SK-N-SH (cell line): Measurements from ENCODE around the gene CAP2. TPM values are rescaled to one million over a fixed set of nuclear protein-coding genes. Genes with fewer than 3 reads are reported as not detected.

Experiments used
- CTCF ChIA-PET: fragments of 300-600, 350-600 bp; formaldehyde crosslinking; extraction: SDS; loops from one replicate; lab custom pipeline; 2021; lab: Yijun Ruan, JAX
- POLR2A ChIA-PET: fragments of 350-600 bp; sonication (Branson Sonifier 250); formaldehyde crosslinking; extraction: SDS; loops from one replicate; lab custom pipeline; 2020; ENCODE audit warnings: antibody characterized with exemption, inconsistent platforms; lab: Yijun Ruan, JAX
- DNase-seq: peaks from one replicate; pipeline ENCODE4 v3.0.0; 2012
- H2AFZ ChIP-seq: fragments of 200-600 bp; sonication (generic); 2 replicates; pipeline ENCODE4 v1.8.1; 2016; ENCODE audit warnings: antibody characterized with exemption, mild to moderate bottlenecking, low read depth
- H3F3A ChIP-seq: fragments of 200-600 bp; sonication (generic); replicated peaks from 2 replicates; pipeline ENCODE3; 2016; ENCODE audit warnings: antibody characterized with exemption, mild to moderate bottlenecking; ENCODE audit not compliant: insufficient read depth
- H3K27ac ChIP-seq, 2 experiments: fragments of 200-500 bp in 1 of 2; fragments of 200-600 bp in 1 of 2; sonication (Bioruptor generic) in 1 of 2; sonication (generic), shearing (Covaris generic) in 1 of 2; 2 replicates each; pipeline versions ENCODE4 v1.5.1 to v1.6.1; 2014 to 2016; ENCODE audit warnings: low read depth in 2 of 2, inconsistent platforms in 1 of 2, low read length in 1 of 2, mild to moderate bottlenecking in 1 of 2, mixed read lengths in 1 of 2
- H3K27me3 ChIP-seq: fragments of 200-600 bp; sonication (generic), shearing (Covaris generic); 2 replicates; pipeline ENCODE4 v1.6.1; 2016; ENCODE audit warnings: mixed run types; ENCODE audit not compliant: insufficient read depth
- H3K36me3 ChIP-seq, 2 experiments: fragments of 200-500 bp in 1 of 2; fragments of 200-600 bp in 1 of 2; sonication (Bioruptor generic) in 1 of 2; sonication (generic) in 1 of 2; replicated peaks in 1 of 2; 2 replicates each; pipeline versions ENCODE3 to v1.5.1; 2014 to 2016; ENCODE audit warnings: low read length in 1 of 2, mild to moderate bottlenecking in 1 of 2; ENCODE audit not compliant: insufficient read depth in 2 of 2, control insufficient read depth in 1 of 2
- H3K4me1 ChIP-seq, 2 experiments: fragments of 200-500 bp in 1 of 2; fragments of 200-600 bp in 1 of 2; sonication (Bioruptor generic) in 1 of 2; sonication (generic), shearing (Covaris generic) in 1 of 2; 2 replicates each; pipeline versions ENCODE4 v1.5.1 to v1.6.1; 2014 to 2016; ENCODE audit warnings: low read depth in 1 of 2, low read length in 1 of 2, mixed run types in 1 of 2; ENCODE audit not compliant: insufficient read depth in 2 of 2, control insufficient read depth in 1 of 2
- H3K4me2 ChIP-seq: fragments of 200-600 bp; sonication (generic), shearing (Covaris generic); 2 replicates; pipeline ENCODE4 v1.6.1; 2017; ENCODE audit warnings: mixed run types
- H3K4me3 ChIP-seq, 2 experiments: fragments of 200-500 bp in 1 of 2; fragments of 200-600 bp in 1 of 2; sonication (Bioruptor generic) in 1 of 2; sonication (generic), shearing (Covaris generic) in 1 of 2; 2 replicates each; pipeline versions ENCODE4 v1.5.1 to v1.8.1; 2014 to 2016; ENCODE audit warnings: low read depth in 2 of 2, inconsistent platforms in 1 of 2, low read length in 1 of 2, mild to moderate bottlenecking in 1 of 2, mixed read lengths in 1 of 2, moderate library complexity in 1 of 2
- H3K79me2 ChIP-seq: fragments of 200-600 bp; sonication (generic); 2 replicates; pipeline ENCODE4 v1.8.1; 2017; ENCODE audit warnings: mild to moderate bottlenecking; ENCODE audit not compliant: insufficient read depth
- H3K9ac ChIP-seq: fragments of 200-600 bp; sonication (generic); 2 replicates; pipeline ENCODE4 v1.6.1; 2017; ENCODE audit warnings: mixed run types
- H3K9me2 ChIP-seq: fragments of 200-600 bp; sonication (generic); 2 replicates; pipeline ENCODE4 v1.6.1; 2017; ENCODE audit warnings: mixed run types
- H3K9me3 ChIP-seq: fragments of 200-600 bp; sonication (generic); 2 replicates; pipeline ENCODE4 v1.6.1; 2017; ENCODE audit warnings: mixed run types, mild to moderate bottlenecking, moderate library complexity
- H4K20me1 ChIP-seq: fragments of 200-600 bp; sonication (generic); 2 replicates; pipeline ENCODE4 v1.6.1; 2017; ENCODE audit warnings: mild to moderate bottlenecking, mixed run types; ENCODE audit not compliant: insufficient read depth
- FOSL2 ChIP-seq: IDR thresholded peaks from 2 replicates; pipeline ENCODE4 v1.4.0; 2012; ENCODE audit warnings: low read depth, mild to moderate bottlenecking, moderate library complexity, borderline replicate concordance
- FOXJ3 ChIP-seq: sonication (generic); formaldehyde crosslinking; IDR thresholded peaks from 2 replicates; pipeline ENCODE4 v1.5.1; 2020; ENCODE audit warnings: mild to moderate bottlenecking, missing genetic modification reagents
- GABPA ChIP-seq: IDR thresholded peaks from 2 replicates; pipeline ENCODE4 v1.4.0; 2012; ENCODE audit warnings: low read depth, mild to moderate bottlenecking
- GATA2 ChIP-seq: sonication (generic); formaldehyde crosslinking; IDR thresholded peaks from 2 replicates; pipeline ENCODE4 v1.5.0; 2020; ENCODE audit warnings: mild to moderate bottlenecking, missing genetic modification reagents
- MXI1 ChIP-seq: IDR thresholded peaks from 2 replicates; pipeline ENCODE4 v1.6.1; 2012; ENCODE audit warnings: mild to moderate bottlenecking, low read depth, low read length, improper control_type of control experiment
- NFIC ChIP-seq: IDR thresholded peaks from 2 replicates; pipeline ENCODE4 v1.4.0; 2012; ENCODE audit warnings: borderline replicate concordance
- POLR2AphosphoS5 ChIP-seq: IDR thresholded peaks from 2 replicates; pipeline ENCODE4 v1.6.1; 2012; ENCODE audit warnings: low read depth, low read length
- TCF12 ChIP-seq: IDR thresholded peaks from 2 replicates; pipeline ENCODE4 v1.4.0; 2012
- WGBS: methylation state at CpG from one replicate; pipeline ENCODE4 v1.1.6; 2017; ENCODE audit warnings: low lambda C conversion rate; 5-methylcytosine and 5-hydroxymethylcytosine counted together
- polyA plus RNA-seq, 3 experiments: library from polyadenylated mRNA; depleted of rRNA; stranded (reverse); fragments of >200 nt; gene quantifications; 2 replicates each; pipeline ENCODE4 v1.2.3, GENCODE V29; 2012
- TF ChIP-seq, protein P1 (sequence below): fragments of 200-600 bp; sonication (generic); IDR thresholded peaks from 2 replicates; pipeline ENCODE4 v1.6.1; 2017; ENCODE audit warnings: antibody characterized with exemption, mild to moderate bottlenecking, moderate library complexity
- TF ChIP-seq, protein P2 (sequence below): IDR thresholded peaks from 2 replicates; pipeline ENCODE4 v1.6.1; 2012; ENCODE audit warnings: mild to moderate bottlenecking, low read depth, low read length, moderate library complexity

CAP2 gene
- polyA plus RNA-seq, 1 of the 3 experiments (the other 2 are of a cell fraction) = 8.5 TPM

DNA sequence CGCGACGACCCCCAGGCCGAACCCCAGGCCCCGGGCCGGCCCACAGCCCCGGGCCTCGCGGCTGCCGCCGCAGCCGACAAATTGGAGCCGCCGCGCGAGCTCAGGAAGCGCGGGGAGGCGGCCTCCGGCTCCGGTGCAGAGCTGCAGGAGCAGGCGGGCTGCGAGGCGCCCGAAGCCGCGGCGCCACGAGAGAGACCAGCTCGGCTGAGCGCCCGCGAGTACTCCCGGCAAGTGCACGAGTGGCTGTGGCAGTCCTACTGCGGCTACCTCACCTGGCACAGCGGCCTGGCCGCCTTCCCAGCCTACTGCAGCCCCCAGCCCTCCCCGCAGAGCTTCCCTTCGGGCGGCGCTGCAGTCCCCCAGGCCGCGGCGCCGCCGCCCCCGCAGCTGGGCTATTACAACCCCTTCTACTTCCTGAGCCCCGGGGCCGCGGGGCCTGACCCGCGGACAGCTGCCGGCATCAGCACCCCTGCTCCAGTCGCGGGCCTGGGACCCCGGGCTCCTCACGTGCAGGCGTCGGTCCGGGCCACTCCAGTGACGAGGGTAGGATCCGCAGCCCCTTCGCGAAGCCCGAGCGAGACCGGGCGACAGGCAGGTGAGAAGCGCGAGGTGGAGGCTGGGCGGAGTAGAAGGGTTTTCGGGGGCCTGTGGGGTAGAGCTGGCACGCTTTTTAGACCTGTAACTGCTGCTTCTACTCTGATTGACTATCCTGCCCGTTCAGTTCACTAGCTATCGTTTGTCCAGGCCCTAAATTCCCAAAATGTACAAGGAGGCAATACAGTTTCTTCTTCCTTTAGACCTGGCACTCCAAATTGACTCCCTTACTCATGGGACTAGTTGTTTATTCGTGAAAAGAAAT lies 207.4 kb downstream of the CAP2 start:
- CTCF ChIA-PET = interaction anchor here (0.6 to 2.3 kb wide), 6 partner anchors 16 to 217 kb away, joined by 3 to 15 read pairs (median 4); no protein-coding TSS in a partner anchor
- Histone ChIP-seq H3K9me3 (no peaks in the 10 kb centered on the region), H3K27ac (peak overlapping the region; percentile 64 to 66; a peak in 3 of 4 replicates), H3K27me3 (no peaks in the 10 kb centered on the region), H4K20me1 (no peaks in the 10 kb centered on the region), H2AFZ (peak overlapping the region; percentile 100; the same call in 1 of the 2 replicates), H3F3A (peaks cover 18% of the 10 kb centered on the region), H3K79me2 (peaks cover 17% of the 10 kb centered on the region; the same call in 1 of the 2 replicates), H3K4me3 (peak overlapping the region; percentile 91 to 92), H3K36me3 (peaks cover 15 to 20% of the 10 kb centered on the region in 2 experiments), H3K9me2 (no peaks in the 10 kb centered on the region), H3K4me1 (peaks cover 7 to 9% of the 10 kb centered on the region in 2 experiments; a peak in 3 of 4 replicates), H3K9ac (peak overlapping the region; percentile 79), H3K4me2 (peak overlapping the region; percentile 69)
- TF ChIP-seq, protein P1, sequence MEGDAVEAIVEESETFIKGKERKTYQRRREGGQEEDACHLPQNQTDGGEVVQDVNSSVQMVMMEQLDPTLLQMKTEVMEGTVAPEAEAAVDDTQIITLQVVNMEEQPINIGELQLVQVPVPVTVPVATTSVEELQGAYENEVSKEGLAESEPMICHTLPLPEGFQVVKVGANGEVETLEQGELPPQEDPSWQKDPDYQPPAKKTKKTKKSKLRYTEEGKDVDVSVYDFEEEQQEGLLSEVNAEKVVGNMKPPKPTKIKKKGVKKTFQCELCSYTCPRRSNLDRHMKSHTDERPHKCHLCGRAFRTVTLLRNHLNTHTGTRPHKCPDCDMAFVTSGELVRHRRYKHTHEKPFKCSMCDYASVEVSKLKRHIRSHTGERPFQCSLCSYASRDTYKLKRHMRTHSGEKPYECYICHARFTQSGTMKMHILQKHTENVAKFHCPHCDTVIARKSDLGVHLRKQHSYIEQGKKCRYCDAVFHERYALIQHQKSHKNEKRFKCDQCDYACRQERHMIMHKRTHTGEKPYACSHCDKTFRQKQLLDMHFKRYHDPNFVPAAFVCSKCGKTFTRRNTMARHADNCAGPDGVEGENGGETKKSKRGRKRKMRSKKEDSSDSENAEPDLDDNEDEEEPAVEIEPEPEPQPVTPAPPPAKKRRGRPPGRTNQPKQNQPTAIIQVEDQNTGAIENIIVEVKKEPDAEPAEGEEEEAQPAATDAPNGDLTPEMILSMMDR = peak; percentile 9; the same call in 1 of the 2 replicates
- peak; percentile 35; the same call in 1 of the 2 replicates for TF ChIP-seq MXI1
- TF ChIP-seq GATA2 (CRISPR knock-in tag) = no peak
- TF ChIP-seq GABPA = no peak
- POLR2A ChIA-PET = interaction anchor here (0.6 to 1.4 kb wide), 5 partner anchors 52 to 207 kb away, joined by 3 to 5 read pairs (median 3); partner anchors contain the start of genes CAP2 and NUP153
- 6% methylated on average over 11 of the region's 77 CpGs for WGBS
- DNase-seq = peak; percentile 67

DNA sequence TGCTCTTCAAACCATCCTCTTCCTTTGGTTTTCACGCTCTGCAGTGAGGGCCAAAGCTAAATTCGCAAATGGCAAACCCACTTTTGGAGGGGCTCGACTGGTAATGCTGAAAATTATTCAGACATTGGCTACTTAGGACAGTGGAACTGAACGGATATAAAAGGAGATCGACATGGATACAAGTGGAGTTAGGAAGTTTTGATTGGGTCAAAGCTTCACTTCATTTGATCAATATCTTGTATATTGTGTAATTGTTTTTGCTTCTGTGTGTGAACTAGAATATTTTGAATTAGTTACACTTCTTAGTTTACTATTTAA lies 207.9 kb downstream of the CAP2 start:
- Histone ChIP-seq H3K27ac (no peak overlapping the region), H2AFZ (peak overlapping the region; percentile 100; the same call in 1 of the 2 replicates), H3K9me3 (no peaks in the 10 kb centered on the region), H3K4me3 (peak overlapping the region; percentile 91 to 92), H3K9me2 (no peaks in the 10 kb centered on the region)
- DNase-seq = peak; percentile 18
- WGBS = 20% methylated on average over 5 of the region's 5 CpGs
- POLR2A ChIA-PET = interaction anchor here (0.9 kb wide), 1 partner anchor 105 kb away, joined by 3 read pairs; no protein-coding TSS in a partner anchor
- TF ChIP-seq FOXJ3 (CRISPR knock-in tag) = no peak
- no peak for TF ChIP-seq POLR2AphosphoS5
- TF ChIP-seq TCF12 = no peak
- no peak for TF ChIP-seq FOSL2
- TF ChIP-seq, protein P2, sequence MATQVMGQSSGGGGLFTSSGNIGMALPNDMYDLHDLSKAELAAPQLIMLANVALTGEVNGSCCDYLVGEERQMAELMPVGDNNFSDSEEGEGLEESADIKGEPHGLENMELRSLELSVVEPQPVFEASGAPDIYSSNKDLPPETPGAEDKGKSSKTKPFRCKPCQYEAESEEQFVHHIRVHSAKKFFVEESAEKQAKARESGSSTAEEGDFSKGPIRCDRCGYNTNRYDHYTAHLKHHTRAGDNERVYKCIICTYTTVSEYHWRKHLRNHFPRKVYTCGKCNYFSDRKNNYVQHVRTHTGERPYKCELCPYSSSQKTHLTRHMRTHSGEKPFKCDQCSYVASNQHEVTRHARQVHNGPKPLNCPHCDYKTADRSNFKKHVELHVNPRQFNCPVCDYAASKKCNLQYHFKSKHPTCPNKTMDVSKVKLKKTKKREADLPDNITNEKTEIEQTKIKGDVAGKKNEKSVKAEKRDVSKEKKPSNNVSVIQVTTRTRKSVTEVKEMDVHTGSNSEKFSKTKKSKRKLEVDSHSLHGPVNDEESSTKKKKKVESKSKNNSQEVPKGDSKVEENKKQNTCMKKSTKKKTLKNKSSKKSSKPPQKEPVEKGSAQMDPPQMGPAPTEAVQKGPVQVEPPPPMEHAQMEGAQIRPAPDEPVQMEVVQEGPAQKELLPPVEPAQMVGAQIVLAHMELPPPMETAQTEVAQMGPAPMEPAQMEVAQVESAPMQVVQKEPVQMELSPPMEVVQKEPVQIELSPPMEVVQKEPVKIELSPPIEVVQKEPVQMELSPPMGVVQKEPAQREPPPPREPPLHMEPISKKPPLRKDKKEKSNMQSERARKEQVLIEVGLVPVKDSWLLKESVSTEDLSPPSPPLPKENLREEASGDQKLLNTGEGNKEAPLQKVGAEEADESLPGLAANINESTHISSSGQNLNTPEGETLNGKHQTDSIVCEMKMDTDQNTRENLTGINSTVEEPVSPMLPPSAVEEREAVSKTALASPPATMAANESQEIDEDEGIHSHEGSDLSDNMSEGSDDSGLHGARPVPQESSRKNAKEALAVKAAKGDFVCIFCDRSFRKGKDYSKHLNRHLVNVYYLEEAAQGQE = no peak
- no peak for TF ChIP-seq NFIC
- TF ChIP-seq, all 33 proteins: peak for 0
- Histone ChIP-seq H4K20me1 (no peaks in the 10 kb centered on the region), H3K36me3 (peaks cover 19 to 21% of the 10 kb centered on the region in 2 experiments), H3K79me2 (peaks cover 17% of the 10 kb centered on the region; the same call in 1 of the 2 replicates), H3K4me1 (peaks cover 7 to 9% of the 10 kb centered on the region in 2 experiments; a peak in 3 of 4 replicates), H3K27me3 (no peaks in the 10 kb centered on the region), H3K4me2 (peak overlapping the region; percentile 69), H3K9ac (peak overlapping the region; percentile 79; the same call in 1 of the 2 replicates), H3F3A (peaks cover 18% of the 10 kb centered on the region)
- CTCF ChIA-PET = interaction anchor here (0.9 to 2.3 kb wide), 2 partner anchors 17 to 203 kb away, joined by 4 to 15 read pairs; no protein-coding TSS in a partner anchor
